Nasal cavity respiratory epithelium epithelial cell of viscerocranial mucosa (primary cell): Measurements from ENCODE around the gene ASIC2. TPM values are rescaled to one million over a fixed set of nuclear protein-coding genes. Genes with fewer than 3 reads are reported as not detected.

Source experiments
- total RNA-seq: library from RNA; depleted of rRNA; stranded (reverse); fragments of >200 nt; gene quantifications from 2 replicates; pipeline ENCODE4 v1.2.3, GENCODE V29; 2014

The ASIC2 gene
- total RNA-seq, result not detected in 2 replicates

GRCh38 chr17:33292981-33293867, at the start of gene ASIC2:
Gene ASIC2, minus strand, starts transcription at chr17:33293295.

